IPS-NIHi11 (cell line): ENCODE measurements around the gene MAPK7.
"Not testable (repeated sequence)": the region's sequence is repeated elsewhere in the genome, so short reads cannot be mapped to it uniquely, and the experiment has no call there.

Experiments
- DNase-seq: peaks from one replicate; pipeline ENCODE4 v3.0.0; 2012; ENCODE audit warnings: mixed read lengths, low spot score

MAPK7 gene

GRCh38 chr17:19343256-19343630 lies 35.1 kb upstream of the MAPK7 start:
- DNase-seq = no peak

GRCh38 chr17:19343671-19344151 lies 34.6 kb upstream of the MAPK7 start:
- DNase-seq = no peak

GRCh38 chr17:19344311-19345066 lies 33.8 kb upstream of the MAPK7 start:
- DNase-seq = no peak

- no peak for DNase-seq
Measured at GRCh38 chr17:19345067-19345460, 33.2 kb upstream of the MAPK7 start.

GRCh38 chr17:19345486-19346350 lies 32.6 kb upstream of the MAPK7 start:
- no peak for DNase-seq

DNA sequence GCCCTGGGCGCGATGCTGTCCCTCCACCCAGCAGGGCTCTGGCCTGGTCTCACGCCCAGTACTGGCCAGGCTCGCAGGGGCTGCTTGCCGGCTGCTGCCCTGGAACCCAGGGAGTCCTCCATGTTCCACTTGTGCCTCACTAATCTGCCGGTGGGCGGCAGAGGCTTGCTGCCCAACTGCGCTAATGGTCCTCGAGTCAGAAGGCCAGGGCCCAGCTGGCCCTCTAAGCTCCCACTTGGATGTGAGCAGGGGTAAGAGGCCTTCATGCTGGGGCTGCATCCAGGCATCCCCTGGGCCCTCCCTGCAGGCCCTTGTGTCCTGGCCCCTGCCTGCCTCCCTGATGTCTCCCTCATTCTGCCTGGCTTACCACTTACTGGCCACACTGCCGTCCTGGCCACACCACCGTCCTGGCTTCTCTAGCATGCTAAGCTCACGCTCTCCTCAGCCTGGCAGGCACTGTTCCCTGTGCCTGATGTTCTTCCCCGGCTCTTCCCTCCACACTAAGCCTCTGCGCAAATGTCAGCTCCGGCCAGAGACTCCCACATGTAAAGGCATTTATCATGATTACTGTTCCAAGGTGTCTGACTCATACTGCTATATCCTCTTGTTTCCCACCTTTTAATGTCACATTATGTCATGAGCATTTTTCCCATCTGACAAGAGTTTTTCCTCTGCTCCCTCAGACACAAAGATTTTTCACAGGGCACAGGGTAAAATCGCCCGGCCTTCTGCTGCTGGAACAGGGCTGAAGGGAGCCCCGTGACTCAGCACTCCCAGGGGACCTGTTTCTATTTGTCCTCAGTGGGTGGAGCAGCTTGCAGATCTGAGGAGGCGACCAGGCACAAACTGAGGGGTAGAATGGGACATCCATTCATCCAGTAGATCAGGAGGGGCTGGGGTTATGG lies 31.7 kb upstream of the MAPK7 start:
- no peak for DNase-seq

GRCh38 chr17:19347323-19348080 lies 30.8 kb upstream of the MAPK7 start:
- no peak for DNase-seq

GRCh38 chr17:19348081-19348650 lies 30.1 kb upstream of the MAPK7 start:
- DNase-seq = no peak

DNA sequence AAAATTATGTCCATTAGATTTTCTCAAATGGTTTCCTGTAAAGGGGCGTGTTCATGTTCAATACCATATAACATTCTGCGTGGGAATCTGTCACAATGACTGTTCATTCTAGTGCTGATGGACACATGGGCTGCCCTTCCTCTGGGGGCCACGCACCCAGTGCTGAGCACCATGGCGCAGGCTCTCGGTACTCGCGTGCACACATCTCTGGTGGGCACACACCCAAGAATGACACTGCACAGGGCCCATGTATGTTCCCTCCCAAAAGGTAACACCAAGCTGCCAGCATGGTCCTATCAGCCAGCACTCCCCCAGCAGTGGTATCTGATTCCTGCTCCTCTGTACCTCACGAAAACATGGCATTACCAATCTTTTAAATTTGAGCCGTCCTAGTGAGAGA lies 29.5 kb upstream of the MAPK7 start:
- DNase-seq = no peak

DNA sequence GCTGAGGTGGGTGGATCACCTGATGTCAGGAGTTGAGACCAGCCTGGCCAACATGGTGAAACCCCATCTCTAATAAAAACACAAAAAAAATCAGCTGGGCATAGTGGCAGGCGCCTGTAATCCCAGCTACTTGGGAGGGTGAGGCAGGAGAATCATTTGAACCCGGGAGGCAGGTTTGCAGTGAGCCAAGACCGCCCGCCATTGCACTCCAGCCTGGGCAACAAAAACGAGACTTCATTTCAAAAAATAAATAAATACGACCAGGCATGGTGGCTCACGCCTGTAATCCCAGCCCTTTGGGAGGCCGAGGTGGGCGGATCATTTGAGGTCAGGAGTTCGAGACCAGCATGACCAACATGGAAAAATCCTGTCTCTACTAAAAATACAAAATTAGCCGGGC lies 24.9 kb upstream of the MAPK7 start:
- DNase-seq = not testable (repeated sequence)

GRCh38 chr17:19354748-19355147 lies 23.6 kb upstream of the MAPK7 start:
- no peak for DNase-seq

GRCh38 chr17:19357351-19357750 lies 20.9 kb upstream of the MAPK7 start:
- no peak for DNase-seq

GRCh38 chr17:19357761-19358160 lies 20.5 kb upstream of the MAPK7 start:
- DNase-seq = no peak

GRCh38 chr17:19359151-19359550 lies 19.1 kb upstream of the MAPK7 start:
- no peak for DNase-seq

GRCh38 chr17:19359856-19360255 lies 18.4 kb upstream of the MAPK7 start:
- no peak for DNase-seq

DNA sequence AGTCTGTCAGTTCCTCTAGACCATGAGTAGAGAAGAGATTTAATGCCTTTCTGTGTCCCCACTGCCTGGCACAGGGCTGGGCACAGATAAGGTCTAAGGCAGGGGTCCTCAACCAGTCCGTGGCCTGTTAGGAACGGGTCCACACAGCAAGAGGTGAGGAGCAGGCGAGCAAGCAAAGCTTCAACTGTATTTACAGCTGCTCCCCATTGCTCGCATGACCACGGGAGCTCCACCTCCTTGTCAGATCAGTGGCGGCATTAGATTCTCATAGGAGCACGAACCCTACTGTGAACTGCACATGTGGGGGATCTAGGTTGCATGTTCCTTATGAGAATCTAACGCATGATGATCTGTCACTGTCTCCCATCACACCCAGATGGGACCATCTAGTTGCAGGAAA lies 17.5 kb upstream of the MAPK7 start:
- DNase-seq = no peak

DNA sequence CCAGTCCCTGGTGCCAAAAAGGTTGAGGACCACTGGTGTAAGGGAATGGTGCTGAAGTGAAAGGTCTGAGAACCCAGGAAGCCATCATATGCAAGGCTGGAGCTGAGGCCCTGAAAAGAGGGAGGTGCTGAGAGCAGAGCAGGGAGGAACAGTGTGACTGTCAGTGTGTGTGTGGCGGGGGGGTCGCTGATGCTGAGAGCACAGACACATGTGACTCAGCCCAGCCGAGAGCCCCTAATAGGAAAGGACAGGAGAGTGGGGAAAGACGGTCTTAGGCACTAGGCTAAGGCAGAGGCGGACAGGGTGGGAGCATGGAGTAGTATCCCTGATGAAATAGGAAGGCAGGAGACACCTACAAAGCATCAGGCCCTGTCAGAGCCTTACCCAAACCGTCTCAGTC lies 17.0 kb upstream of the MAPK7 start:
- no peak for DNase-seq

DNA sequence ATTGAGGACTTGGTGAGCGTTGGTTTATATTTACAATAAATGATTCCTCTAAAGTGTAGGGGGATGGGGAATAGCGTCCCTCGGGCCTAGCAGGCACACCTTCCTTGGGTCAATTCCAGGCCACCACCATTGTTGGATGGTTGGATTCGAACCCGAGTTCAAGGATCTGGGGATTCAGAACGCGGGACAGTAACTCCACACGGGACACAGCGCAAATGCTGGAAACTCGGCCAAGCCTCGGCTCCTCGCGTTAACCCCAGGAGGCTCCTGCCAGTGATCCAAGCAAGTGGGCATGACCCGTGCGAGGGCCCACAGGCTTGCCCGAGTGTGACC lies 16.4 kb upstream of the MAPK7 start:
- no peak for DNase-seq

DNA sequence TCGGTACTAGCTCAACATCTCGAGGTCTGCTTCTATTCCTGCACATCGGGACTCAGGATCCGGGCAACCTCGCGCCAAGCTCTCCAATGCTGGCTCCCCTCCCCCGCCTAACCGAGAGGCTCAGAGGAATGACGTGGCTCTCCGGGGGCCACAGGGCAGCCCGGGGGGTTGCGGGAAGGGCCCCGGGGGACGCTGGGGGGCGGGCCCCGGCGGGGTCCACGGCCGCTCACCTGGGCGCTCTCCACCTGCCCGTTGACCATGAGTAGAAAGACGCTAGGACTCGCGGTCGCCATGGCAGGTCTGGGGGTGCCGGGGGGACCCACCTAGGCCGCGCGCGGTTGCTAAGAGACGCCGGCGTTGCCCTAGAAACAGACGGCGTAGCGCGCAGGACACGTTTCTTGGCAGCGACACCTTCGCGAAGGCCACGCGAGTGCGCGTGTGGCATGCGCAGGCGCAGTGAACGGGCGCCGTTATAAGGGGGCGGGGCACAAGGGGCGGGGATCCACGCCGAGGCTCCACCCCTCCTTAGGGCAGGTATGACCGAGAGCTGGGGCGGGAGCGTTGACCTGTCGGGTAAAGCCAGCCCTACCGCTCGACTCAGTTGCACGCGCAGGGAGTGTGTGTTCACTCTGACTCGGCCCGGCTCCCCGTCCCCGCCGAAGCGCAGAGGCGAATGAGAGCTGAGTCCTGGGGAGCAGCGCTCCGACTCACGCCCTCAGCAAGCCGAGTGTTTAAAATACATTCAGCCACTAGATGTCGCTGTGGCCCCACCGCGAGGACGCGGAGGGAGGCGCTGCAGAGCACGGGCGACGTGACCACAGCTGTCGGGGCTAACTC lies 15.8 kb upstream of the MAPK7 start, which contains the start of gene B9D1:
TSS of gene B9D1 (minus strand) at position 447 of the 837 bp plus-strand sequence. CDS start at position 293, 154 bp downstream.
- peak; percentile 97 for DNase-seq

DNA sequence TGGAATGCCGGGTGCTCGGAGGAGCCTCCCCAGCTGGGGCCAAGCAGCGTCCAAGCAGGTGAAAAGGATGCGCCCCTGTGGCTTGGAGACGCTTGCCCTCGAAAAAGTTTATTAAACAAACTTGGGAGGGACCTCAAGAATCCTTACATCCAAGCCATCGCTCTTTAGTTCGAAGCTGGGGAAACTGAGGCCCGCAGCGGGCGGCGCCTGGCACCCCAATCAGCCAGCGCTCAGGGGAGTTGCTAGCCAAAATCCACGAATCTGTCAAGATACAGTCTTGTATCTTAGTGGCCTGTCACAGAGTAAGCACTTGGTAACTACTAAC lies 15.2 kb upstream of the MAPK7 start:
- DNase-seq = no peak
